SW480 (cell line): ENCODE data around the gene APOBEC4.

ENCODE experiments used
- DNase-seq: peaks from one replicate; pipeline ENCODE4 v3.0.0-alpha.2; 2016; ENCODE audit warnings: low spot score

The APOBEC4 gene

DNA sequence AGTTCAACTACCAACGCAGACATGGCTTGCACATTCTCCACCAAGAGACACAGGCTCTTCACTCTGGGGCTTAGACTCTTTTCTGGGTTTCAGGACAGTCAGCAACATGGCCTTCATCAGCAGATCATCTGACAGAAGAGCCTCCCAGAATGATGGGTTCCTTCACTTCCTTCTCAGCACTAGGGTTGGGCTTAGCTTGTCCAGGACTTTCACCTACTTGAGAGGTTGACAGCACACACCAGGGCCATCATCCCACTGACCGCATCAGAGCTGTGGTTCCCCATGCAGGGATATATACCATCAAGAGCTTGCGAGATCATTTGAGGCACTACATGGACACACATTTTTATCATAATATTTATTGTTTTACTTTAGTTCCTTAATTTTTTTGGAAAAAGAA lies 52.5 kb downstream of the APOBEC4 start:
- DNase-seq: no peak

- DNase-seq: no peak
Observed at GRCh38 chr1:183600136-183600535, 53.0 kb downstream of the APOBEC4 start.

- no peak for DNase-seq
Observed at GRCh38 chr1:183598386-183598785, 54.7 kb downstream of the APOBEC4 start.

DNA sequence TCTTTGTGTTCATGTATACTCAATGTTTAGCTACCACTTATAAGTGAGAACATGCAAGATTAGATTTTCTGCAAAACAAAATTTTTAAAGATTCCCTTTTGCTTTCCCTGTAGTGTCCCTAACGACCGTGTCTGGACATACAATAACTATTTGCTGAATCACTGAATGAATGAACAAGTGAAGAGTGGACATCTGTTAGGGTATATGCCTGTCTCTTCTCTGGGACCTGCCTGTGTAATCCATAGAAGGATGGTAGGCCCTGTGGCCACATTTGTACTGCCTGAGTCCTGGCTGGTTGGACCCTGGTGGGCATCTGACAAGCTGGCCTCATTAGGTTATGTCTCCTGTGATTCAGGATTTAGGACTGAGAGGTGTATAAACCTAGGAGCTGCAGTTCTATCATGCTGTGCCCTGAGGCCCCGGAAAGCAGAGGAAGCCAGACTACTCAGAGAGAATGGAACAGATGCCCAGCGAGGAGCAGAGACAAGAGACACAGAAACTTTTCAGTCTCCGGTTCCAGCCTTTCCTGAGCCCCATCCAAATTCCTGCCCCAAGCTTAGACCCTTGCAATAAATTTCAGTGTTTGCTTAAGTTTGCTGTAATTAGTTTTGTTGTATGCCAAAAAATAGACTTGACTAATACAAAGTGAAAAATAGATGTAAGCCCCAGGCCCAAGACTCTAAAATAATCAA lies 55.3 kb downstream of the APOBEC4 start:
- no peak for DNase-seq

DNA sequence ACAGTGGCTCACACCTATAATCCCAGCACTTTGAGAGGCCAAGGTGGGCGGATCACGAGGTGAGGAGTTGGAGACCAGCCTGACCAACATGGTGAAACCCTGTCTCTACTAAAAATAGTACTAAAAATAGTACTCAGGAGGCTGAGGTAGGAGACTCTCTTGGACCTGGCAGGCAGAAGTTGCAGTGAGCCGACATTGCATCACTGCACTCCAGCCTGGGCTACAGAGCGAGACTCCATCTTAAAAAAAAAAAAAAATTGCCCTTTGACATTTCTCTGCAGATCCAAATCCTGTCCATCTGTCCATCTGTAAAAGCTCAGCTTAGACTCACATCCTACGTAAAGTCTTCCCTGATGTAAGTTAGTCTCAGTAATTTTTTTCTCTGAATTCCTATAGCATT lies 56.6 kb downstream of the APOBEC4 start:
- no peak for DNase-seq
